GM21619 (cell line): ENCODE measurements around the gene NHSL2.

ENCODE experiments used
- ATAC-seq: cut with Tn5 transposase; IDR thresholded peaks from one replicate; pipeline ENCODE4 v1.9.1; 2021; ENCODE audit not compliant: unreplicated experiment

The NHSL2 gene

DNA sequence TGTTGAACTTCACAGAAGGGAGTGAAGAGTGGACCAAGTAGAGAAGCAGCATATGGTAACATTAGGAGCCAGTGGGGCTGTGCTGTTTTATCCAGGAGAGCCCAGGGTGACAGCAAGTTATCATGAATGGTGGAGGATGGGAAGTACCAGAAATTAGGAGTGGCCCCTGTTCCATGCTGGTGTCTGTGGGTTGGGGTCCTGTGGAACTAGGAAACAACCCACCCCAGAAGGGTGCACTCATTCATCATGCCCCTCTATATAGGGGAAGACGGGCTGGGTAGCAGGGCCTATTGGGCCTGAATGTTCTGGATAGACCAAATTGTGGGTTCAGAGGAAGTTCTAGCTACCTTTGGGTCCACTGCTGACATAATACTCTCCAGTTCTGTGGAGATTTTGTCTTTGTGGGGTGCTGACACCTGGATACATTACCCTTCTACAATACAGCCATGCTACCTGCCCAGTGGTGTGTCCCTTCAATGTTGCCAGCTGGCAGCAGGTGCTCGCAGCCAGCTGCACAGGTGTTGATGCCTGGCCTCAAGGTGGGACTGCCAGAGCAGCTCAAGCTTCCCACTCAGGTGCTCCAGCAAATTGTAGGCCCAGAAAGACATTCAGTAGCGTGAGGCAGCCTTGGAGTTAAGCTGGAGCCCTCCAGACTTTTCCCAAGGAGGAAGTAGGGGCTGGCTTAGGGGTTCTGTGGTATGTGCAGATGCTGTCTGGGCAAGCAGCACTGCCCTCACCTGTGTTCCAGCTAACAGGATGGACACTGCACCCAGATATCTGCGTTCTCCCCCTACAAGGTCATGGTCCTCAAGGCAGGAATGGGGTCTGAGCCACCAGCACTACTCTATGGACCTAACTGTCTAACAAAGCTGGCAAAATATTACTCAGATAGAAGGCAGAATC, 106.5 kb downstream of the NHSL2 start:
- no peak for ATAC-seq

DNA sequence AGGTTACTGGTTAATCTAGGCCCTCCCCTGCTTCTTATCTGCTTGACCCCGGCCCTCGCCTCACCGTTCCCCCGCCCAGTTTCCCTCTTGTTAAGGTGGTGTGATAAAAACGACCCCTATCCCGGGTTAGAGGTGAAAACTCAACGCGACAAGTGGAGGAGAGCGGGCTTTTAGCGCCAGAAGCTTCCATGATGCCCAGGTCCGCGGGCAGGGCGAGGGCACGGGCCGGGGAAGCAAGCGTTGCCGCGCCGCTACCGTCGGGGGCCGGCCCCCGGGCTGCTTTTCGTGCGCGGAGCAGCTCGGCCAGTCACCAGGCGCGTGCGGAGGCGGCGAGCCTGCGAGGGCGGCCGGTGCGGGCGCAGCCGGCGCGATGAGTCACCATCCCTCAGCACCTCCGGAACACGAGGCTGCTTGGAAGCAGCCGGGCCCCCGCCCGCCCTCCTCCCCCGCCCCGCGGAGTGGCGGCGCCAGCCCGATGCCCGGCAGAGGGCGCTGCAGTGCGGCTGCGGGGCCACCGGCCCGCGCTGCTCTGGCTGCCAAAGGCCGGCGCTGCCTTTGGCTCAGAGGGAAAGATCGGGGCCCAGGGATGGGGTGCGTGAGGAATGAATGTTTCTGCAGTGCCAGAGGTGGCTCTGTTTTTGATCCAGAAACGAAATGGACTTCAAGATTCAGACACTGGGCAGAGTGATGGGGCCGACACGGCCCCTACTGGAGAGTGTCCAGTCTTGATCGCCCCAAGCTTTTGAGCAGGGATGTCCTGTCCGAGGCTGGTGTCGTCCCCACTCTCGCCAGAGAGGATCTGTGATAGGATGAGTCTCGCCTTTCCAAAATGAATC, 107.8 kb downstream of the NHSL2 start:
- ATAC-seq, result peak; percentile 61

GRCh38 chrX:72019487-72019886, 108.8 kb downstream of the NHSL2 start:
- no peak for ATAC-seq

DNA sequence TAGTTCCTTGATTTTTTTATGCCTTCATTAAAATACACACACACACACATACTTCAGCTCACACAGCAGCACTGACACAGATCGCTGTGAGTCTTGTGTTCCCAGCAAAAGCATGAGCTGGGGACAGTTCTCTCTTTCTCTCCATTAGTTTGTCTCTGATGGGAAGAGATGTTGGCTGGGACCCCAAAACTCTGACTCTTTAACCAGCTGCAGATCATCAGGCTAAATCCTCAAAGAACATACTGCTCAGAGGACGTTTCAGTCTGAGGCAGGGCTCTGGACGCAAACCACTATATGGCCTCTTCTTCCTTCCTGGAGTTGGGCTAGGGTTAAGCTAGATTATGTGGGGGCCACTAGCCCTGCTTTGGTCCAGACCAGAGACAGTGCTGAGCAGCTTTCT, 109.6 kb downstream of the NHSL2 start:
- no peak for ATAC-seq

GRCh38 chrX:72020788-72021187, 110.1 kb downstream of the NHSL2 start:
- peak; percentile 68 for ATAC-seq

DNA sequence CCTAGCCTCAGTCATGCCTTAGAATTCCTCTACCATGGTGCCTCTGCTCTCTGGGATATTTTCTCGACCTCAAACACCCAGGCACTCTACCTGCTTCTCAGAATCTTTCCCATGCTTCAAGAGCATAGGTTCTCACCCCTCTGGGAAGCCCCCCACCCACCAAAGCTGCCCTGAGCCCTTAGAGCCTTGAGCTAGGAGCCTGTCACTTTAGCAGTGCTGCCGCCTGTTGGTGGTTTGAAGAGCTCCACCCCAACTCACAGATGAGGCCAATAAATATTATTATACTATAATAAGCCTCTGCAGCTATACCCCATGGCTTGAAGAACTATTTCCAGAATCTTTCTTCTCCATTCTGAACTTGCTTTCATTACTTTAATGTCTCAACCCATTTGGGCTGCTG, 111.3 kb downstream of the NHSL2 start:
- no peak for ATAC-seq

- no peak for ATAC-seq
Observed at GRCh38 chrX:72023071-72023470, 112.4 kb downstream of the NHSL2 start.

DNA sequence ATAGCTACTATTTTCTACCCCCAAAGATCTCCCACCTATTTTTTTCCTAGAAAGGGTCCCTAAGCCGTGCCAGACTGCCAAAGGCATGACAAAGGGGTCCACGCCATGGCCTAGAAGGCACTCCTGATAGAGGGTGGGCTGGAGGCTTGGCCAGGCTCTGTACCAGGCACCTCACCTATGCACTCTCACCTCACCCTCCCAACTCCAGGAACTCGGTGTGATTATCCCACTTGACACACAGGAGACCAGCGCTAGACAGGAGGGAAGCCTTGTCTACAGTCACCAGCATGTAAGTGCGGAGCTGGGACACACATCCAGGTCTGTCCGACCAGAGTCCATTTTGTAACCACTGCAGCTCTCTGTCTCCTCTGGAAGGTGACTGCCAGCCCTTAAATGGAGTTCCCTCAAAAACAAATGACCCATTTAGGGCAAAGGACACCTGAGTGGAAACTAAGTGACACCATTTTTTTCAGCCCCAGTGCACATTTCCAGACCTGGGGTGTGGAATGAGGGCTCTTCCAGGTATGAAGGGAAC, 114.7 kb downstream of the NHSL2 start:
- ATAC-seq, result no peak

GRCh38 chrX:72026341-72027023, 115.8 kb downstream of the NHSL2 start:
- no peak for ATAC-seq

GRCh38 chrX:72027024-72027913, 116.6 kb downstream of the NHSL2 start:
- ATAC-seq, result no peak

- ATAC-seq, result no peak
Observed at GRCh38 chrX:72027914-72028307, 117.3 kb downstream of the NHSL2 start.

DNA sequence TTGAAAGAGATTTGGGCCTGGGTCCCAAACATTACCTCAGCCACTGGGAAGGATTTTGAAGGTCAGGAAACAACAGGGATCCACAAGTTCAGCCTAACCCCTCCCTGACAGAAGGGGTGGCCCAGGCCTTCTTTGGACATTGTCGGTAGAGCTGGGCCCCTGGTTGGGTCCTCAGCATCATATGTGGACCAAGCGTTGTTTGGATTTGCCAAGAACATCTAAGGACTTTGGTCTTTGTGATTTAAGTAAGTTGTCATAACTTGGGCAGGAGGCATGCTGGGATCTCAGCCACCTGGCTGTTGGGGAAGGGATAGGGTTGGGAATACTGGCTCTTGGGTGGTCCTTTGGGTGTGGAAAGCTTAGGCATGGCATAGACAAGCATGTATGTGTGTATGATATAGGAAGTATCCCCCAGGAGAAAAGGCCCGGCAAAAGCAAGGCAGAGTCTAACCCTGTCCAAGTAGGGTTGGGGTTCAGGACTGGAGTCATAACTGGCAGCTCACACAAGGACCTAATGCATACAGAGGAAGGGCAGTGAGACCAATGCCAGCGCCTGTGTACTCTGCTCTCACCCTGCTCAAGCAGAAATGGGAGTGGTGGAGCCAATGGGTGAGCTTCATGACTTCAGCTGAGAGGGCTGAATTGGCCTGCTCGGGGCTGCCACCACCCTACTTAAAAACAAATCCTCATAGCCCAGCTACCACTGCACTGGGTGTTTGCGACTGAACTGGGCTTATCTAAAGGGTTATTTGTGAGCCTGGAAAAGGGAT, 118.2 kb downstream of the NHSL2 start:
- no peak for ATAC-seq

GRCh38 chrX:72029483-72030411, 119.1 kb downstream of the NHSL2 start:
- ATAC-seq, result no peak

DNA sequence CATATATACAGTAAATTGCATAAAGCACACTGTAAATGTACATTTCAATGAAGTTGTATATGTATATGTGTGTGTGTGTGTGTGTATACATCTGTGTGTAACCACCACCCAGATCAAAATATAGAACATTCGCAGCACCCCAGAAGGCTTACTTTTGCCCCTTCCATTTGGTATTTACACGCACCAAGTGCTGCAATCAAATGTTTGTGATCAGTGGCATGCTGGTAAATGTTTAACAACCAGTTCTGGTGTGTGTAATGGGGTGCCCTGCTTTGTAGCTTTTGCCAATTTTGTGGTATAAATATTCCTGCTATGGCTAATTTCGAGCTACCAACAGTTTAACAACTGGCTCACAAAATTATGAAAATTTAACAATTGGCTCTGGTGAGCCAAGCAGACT, 119.8 kb downstream of the NHSL2 start:
- no peak for ATAC-seq

- no peak for ATAC-seq
Observed at GRCh38 chrX:72031118-72031517, 120.5 kb downstream of the NHSL2 start.

DNA sequence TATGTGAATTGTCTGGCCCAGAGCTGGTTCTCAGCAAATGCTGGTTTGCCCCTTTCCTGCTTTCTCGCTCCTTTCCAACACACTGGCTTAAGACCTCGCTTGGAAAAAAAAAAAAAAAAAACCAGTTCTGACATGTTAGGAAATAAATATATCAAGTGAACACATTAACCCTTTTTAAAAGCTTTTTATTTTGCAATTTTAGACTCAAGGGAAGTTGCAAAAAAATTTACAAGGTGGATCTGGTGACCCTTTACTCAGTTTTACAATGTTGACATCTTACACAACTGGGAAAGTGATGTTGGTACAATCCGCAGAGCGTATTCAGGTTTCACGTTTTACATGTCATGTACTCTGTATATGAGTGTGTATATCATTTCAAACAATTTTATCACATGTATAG, 121.0 kb downstream of the NHSL2 start:
- ATAC-seq, result no peak

- no peak for ATAC-seq
Observed at GRCh38 chrX:72037601-72038000, 127.0 kb downstream of the NHSL2 start.

DNA sequence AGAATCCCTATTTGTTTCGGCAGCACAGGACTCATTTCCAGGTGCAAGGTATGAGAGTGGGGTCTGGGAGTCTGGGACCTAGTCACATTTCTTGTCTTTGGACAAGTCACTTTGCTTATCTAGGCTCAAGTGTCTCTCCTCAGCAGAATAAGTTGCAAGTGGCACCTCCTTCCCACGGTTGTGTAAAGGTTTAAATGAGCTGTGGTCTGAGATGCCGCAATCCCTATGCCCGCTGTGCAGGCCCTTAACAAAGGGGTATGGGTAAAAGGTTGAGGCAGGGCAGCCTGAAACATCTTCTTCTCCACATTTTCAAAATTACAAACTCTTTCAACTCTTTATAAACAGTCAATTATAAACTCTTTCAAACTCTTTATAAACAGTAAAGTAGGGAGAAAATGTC, 127.4 kb downstream of the NHSL2 start:
- no peak for ATAC-seq
